SK-N-MC (cell line): Measurements from ENCODE around the gene RHOC.

Experiments
- DNase-seq: peaks from one replicate; pipeline ENCODE4 v3.0.0-alpha.2; 2011; ENCODE audit warnings: low read depth, low spot score
- H3K27ac ChIP-seq: fragments of 200-600 bp; sonication (generic); 2 replicates; pipeline ENCODE4 v1.5.1; 2016; ENCODE audit warnings: mixed run types
- H3K36me3 ChIP-seq: fragments of 200-600 bp; sonication (generic); 2 replicates; pipeline ENCODE4 v1.6.1; 2017; ENCODE audit warnings: antibody characterized with exemption, low read length, mixed read lengths; ENCODE audit not compliant: insufficient read depth
- H3K4me3 ChIP-seq: fragments of 200-600 bp; sonication (generic); 2 replicates; pipeline ENCODE4 v1.5.1; 2016
- H3K9ac ChIP-seq: fragments of 200-600 bp; sonication (generic); 2 replicates; pipeline ENCODE4 v1.8.0; 2017; ENCODE audit warnings: mixed run types, mixed read lengths; ENCODE audit not compliant: insufficient read length
- H3K9me3 ChIP-seq: fragments of 200-600 bp; sonication (generic); 2 replicates; pipeline ENCODE4 v1.6.1; 2017; ENCODE audit warnings: low read depth, mild to moderate bottlenecking, antibody characterized with exemption, low read length, moderate library complexity, mixed read lengths
- EZH2 ChIP-seq: fragments of 200-600 bp; sonication (generic); IDR thresholded peaks from one replicate; pipeline ENCODE4 v1.6.1; 2017; ENCODE audit warnings: antibody characterized with exemption
- FOXP2 ChIP-seq: optimal IDR thresholded peaks from 2 replicates; pipeline ENCODE3; 2011; ENCODE audit warnings: mild to moderate bottlenecking, moderate library complexity; ENCODE audit not compliant: insufficient read depth; ENCODE audit errors: extremely low read length, control extremely low read depth
- POLR2AphosphoS5 ChIP-seq: IDR thresholded peaks from 2 replicates; pipeline ENCODE4 v1.6.1; 2012; ENCODE audit warnings: mild to moderate bottlenecking, low read depth, low read length, borderline replicate concordance

Gene RHOC

GRCh38 chr1:112713466-112714312 lies 6.8 kb upstream of the RHOC start:
- DNase-seq = no peak
- Histone ChIP-seq H3K9me3 (no peaks in the 10 kb centered on the region), H3K4me3 (peak overlapping the region; percentile 88), H3K27ac (no peak overlapping the region), H3K9ac (no peak overlapping the region), H3K36me3 (no peaks in the 10 kb centered on the region)
- TF ChIP-seq EZH2 = no peak
- no peak for TF ChIP-seq FOXP2
- TF ChIP-seq POLR2AphosphoS5 = no peak

- no peak for DNase-seq
Measured at GRCh38 chr1:112712701-112713128, 5.8 kb upstream of the RHOC start.

GRCh38 chr1:112712191-112712590 lies 5.3 kb upstream of the RHOC start:
- no peaks in the 10 kb centered on the region for H3K36me3 ChIP-seq
- no peak for DNase-seq
- no peaks in the 10 kb centered on the region for H3K9me3 ChIP-seq
- no peak overlapping the region for H3K27ac ChIP-seq
- no peak overlapping the region for H3K4me3 ChIP-seq
- H3K9ac ChIP-seq = no peak overlapping the region
- TF ChIP-seq EZH2 = no peak
- TF ChIP-seq FOXP2 = no peak
- TF ChIP-seq POLR2AphosphoS5 = no peak

More at GRCh38 chr1:112712701-112713128, 5.8 kb upstream of the RHOC start:
- H3K9me3 ChIP-seq = no peaks in the 10 kb centered on the region
- no peaks in the 10 kb centered on the region for H3K36me3 ChIP-seq
- H3K4me3 ChIP-seq = no peak overlapping the region
- no peak overlapping the region for H3K9ac ChIP-seq
- H3K27ac ChIP-seq = no peak overlapping the region
- TF ChIP-seq EZH2 = no peak
- TF ChIP-seq FOXP2 = no peak
- no peak for TF ChIP-seq POLR2AphosphoS5

GRCh38 chr1:112711670-112712069 lies 4.7 kb upstream of the RHOC start:
- no peak overlapping the region for H3K4me3 ChIP-seq
- H3K9ac ChIP-seq = no peak overlapping the region
- no peaks in the 10 kb centered on the region for H3K36me3 ChIP-seq
- TF ChIP-seq POLR2AphosphoS5 (no peak), FOXP2 (no peak), EZH2 (no peak)
- no peak for DNase-seq
- no peak overlapping the region for H3K27ac ChIP-seq
- no peaks in the 10 kb centered on the region for H3K9me3 ChIP-seq

GRCh38 chr1:112711041-112711440 lies 4.1 kb upstream of the RHOC start:
- no peak overlapping the region for H3K9ac ChIP-seq
- no peaks in the 10 kb centered on the region for H3K36me3 ChIP-seq
- TF ChIP-seq EZH2 (no peak), FOXP2 (no peak), POLR2AphosphoS5 (no peak)
- H3K9me3 ChIP-seq = no peaks in the 10 kb centered on the region
- H3K27ac ChIP-seq = no peak overlapping the region
- DNase-seq = no peak
- no peak overlapping the region for H3K4me3 ChIP-seq

- TF ChIP-seq FOXP2 (no peak), POLR2AphosphoS5 (no peak), EZH2 (no peak)
- no peaks in the 10 kb centered on the region for H3K9me3 ChIP-seq
- no peak overlapping the region for H3K9ac ChIP-seq
- no peak overlapping the region for H3K27ac ChIP-seq
- H3K36me3 ChIP-seq = no peaks in the 10 kb centered on the region
- no peak overlapping the region for H3K4me3 ChIP-seq
- DNase-seq = no peak
Measured at GRCh38 chr1:112710586-112710985, 3.7 kb upstream of the RHOC start.

GRCh38 chr1:112710159-112710558 lies 3.2 kb upstream of the RHOC start:
- no peaks in the 10 kb centered on the region for H3K36me3 ChIP-seq
- H3K27ac ChIP-seq = no peak overlapping the region
- TF ChIP-seq EZH2 (no peak), POLR2AphosphoS5 (no peak), FOXP2 (no peak)
- DNase-seq = no peak
- H3K4me3 ChIP-seq = no peak overlapping the region
- H3K9ac ChIP-seq = no peak overlapping the region
- no peaks in the 10 kb centered on the region for H3K9me3 ChIP-seq

GRCh38 chr1:112708489-112708888 lies 1.6 kb upstream of the RHOC start:
- Histone ChIP-seq H3K4me3 (no peak overlapping the region), H3K27ac (no peak overlapping the region), H3K9ac (no peak overlapping the region), H3K9me3 (no peaks in the 10 kb centered on the region), H3K36me3 (no peaks in the 10 kb centered on the region)
- no peak for TF ChIP-seq POLR2AphosphoS5
- no peak for TF ChIP-seq EZH2
- TF ChIP-seq FOXP2 = no peak
- no peak for DNase-seq
